GM21367 (cell line): ENCODE results near the gene HPGD.

Experiments
- ATAC-seq: cut with Tn5 transposase; IDR thresholded peaks from one replicate; pipeline ENCODE4 v1.9.1; 2021; ENCODE audit not compliant: unreplicated experiment

HPGD gene

DNA sequence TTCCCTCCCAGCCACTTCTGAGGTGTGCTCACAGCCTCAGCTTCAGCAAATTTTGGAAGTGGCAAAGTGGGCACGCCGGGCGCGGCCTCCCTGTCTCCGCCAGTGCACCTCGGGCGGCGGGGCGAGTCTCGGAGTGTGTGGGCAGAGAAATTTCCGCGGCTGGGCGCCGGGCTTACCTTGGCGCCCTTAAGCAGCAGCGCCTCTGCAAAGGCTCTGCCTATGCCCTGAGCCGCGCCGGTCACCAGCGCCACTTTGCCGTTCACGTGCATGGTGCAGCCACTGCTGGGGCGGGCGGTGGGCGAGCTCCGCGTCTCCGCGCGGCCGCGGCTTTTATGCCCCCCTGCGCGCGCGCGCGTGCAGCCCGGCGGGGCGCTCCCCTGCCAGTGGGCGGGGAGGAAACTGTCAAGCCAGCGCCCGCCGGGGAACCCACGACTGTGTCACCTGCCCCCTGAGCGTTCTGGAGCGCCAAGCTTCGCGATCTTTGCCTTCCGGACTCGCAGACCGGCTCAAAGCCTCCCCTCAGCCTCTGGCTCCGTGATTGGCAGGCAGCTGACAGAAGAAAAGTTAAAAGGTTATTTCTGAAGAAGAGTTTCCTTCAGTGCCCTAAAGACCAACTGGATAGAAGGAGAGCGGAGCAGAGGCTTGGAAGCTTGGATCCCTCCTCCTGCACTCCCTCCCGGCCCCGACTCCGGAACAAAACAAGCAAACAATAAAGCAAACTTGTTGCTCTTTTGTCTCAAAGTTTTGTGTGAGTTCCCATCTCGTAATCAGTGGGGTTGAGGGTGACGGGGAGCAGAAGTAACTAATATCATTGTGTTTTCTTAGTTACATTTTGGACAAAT lies at the start of gene HPGD:
HPGD (minus strand) TSS at position 306 of the 842 bp plus-strand sequence; CDS start at position 269, 37 bp downstream.
- ATAC-seq, result peak; percentile 79

DNA sequence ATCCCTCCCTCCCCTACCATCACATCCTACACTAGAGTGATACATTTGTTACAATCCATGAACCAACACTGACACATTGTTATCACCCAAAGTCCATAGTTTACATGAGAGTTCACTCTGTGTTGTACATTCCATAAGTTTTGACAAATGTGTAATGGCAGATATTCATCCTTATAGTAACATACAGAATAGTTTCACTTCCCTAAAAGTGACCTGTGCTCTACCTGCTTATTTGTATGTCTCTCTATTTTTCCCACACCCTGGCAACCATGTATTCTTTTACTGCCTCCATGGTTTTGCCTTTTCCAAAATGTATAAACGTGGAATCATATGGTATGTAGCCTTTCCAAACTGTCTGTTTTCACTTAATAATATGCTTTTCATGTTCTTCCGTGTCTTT lies 42.2 kb upstream of the HPGD start:
- no peak for ATAC-seq

DNA sequence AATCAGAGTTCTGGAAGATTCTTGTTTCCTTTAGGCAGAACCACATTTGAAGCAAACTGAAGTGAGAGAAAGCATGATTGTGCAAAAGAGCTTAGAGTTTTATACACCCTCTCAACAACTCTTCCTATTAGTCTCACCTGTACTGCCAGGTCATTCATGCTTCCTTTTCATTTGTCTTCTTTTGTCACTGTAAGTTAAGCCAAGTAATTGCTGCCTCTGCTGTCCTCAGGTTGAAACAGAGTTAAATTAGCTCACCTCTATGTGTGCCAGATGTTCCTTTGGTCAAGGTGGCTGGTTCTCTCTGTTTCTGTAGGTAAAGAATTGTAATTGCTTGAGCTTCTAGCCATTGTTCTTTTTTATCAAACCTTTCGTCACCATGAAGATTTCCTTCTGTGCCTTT lies 41.1 kb upstream of the HPGD start:
- ATAC-seq, result no peak

DNA sequence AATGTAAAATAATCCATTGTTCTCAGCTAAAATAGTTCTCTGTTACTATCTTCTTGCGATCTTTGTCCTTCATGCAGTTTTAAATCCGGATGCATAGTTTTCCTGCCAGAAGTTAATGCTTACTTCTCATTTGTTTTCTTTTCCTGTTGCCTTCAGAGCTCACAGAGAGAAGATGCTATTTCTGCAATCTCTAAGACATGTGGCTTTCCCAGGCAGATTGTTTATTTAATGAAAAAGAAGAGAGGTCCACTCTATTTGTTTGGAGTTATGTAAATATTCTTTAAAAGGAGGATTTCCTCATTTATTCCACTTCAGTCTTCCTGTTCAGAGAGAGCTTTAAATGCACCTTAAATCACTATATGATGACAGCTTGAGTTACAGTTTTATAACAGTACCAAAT lies 39.3 kb upstream of the HPGD start:
- ATAC-seq, result no peak

GRCh38 chr4:174559894-174560293 lies 37.6 kb upstream of the HPGD start:
- ATAC-seq, result no peak

GRCh38 chr4:174555789-174556630 lies 33.7 kb upstream of the HPGD start:
- no peak for ATAC-seq

DNA sequence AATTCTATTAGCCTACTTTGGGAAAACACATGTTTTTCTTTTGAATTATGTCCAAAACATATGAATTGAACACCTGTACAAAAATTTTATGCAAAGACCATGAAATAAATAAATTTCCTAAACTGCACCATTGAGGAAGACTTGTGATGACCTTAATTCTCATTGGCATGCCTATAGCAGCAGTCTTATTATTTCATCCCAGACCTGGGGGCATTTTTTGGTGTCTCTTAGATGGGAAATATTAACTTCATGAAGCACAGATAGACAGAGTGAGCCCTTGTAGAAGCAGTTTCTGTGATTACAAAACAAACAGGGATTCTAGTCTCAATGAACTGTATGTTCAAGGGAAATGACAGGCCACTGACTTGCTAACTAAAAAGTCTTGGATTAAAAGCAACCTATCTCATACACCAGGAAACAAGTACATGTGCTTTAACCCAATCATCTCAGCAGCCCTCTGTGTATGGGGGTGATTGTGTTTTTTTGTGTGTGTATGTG lies 32.0 kb upstream of the HPGD start:
- no peak for ATAC-seq

DNA sequence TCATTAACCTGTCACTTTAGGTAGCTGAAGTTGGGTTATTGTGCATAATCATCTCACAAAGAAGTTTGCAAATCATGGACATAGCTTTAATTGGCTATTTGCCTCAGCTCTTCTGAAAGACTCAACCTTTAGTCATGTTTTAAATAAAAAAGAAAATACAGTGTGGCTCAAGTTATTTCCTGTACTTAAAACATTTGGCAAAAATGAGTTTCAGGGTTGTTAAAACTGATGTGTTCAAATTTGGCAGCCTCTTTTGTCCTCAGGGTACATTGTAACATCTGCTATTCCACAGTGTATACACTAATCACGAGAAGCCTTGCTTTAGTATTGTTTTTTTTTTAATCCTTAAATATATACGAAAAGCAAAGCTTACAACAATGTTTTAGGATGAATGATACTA lies 31.5 kb upstream of the HPGD start:
- ATAC-seq, result no peak

DNA sequence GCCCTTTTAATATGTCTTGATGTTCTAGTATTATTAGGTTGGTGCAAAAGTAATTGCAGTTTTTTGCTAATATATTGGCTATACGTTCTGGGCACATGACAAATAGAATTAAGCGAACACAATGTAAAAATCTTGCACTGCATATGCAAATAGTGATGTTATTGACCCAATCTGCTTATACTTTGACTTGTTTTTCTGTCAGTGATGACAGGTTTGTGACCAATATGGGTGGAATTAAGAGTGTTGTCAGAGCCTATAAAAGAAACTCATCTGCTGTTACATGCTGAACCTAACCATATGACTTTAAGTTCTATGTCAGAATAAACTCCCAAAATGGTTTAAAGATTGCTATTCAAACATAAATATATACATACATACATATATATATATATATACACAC lies 30.7 kb upstream of the HPGD start:
- ATAC-seq, result no peak

DNA sequence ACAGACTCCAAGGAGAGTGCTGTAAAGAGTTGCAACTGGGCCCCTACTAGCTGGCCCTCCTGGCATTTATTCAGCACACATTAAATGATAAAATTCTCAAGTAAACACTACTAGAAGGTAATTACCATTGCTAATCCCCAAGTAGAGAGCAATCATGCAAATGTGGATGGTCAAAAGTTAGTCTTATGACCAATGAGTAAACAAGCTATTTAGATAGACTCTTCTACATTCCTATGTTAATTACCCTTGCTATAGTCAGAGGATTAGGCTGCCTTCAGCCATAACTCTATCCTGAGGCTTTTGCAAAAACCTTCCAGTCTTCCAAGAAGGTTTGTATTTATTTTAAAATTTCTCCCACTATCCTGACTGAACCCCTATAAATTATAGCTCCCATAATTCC lies 28.3 kb upstream of the HPGD start:
- ATAC-seq, result no peak

DNA sequence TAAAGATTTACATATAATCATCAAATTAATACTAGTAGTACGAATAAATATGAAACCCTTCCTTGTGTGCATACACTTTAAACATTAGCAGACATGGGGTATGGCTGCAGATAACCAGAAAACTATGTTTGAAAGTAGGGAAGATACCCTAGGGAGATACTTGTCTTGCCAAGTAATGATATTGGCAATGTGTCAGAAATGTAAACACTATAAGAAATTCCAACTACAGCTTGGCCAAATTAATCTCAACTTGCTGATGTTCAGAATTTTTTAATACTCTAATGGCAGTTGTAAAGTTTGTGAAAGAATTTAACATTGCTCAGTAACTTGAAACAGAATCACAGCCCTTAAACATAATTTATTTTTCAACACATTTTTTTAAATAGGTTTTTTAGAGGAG lies 27.4 kb upstream of the HPGD start:
- ATAC-seq, result no peak

- no peak for ATAC-seq
Measured at GRCh38 chr4:174545268-174545667, 23.0 kb upstream of the HPGD start.

- ATAC-seq, result no peak
Measured at GRCh38 chr4:174544496-174544895, 22.2 kb upstream of the HPGD start.

GRCh38 chr4:174540175-174540574 lies 17.9 kb upstream of the HPGD start:
- no peak for ATAC-seq

- no peak for ATAC-seq
Measured at GRCh38 chr4:174539571-174539970, 17.3 kb upstream of the HPGD start.

DNA sequence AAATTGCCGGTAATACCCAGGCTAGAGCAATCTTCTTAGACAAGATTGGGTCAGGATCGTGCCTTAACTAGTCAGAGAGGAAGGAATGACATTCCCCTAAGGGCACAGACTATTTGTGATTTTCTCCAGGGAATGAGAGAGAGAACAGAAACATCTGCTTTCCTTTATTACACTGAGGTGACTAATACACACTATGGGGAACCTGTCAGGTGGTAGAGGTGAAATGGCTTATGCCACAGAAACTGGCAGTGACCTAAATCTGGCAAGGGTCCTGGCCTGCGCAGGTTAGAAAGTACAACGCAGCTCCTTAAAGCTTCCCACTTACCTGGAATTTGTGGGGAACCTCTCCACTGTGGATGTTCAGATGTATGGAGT lies 16.6 kb upstream of the HPGD start:
- no peak for ATAC-seq

- peak; percentile 98 for ATAC-seq
Measured at GRCh38 chr4:174538123-174538875, 16.0 kb upstream of the HPGD start.

GRCh38 chr4:174537634-174538033 lies 15.3 kb upstream of the HPGD start:
- ATAC-seq, result peak; percentile 10

DNA sequence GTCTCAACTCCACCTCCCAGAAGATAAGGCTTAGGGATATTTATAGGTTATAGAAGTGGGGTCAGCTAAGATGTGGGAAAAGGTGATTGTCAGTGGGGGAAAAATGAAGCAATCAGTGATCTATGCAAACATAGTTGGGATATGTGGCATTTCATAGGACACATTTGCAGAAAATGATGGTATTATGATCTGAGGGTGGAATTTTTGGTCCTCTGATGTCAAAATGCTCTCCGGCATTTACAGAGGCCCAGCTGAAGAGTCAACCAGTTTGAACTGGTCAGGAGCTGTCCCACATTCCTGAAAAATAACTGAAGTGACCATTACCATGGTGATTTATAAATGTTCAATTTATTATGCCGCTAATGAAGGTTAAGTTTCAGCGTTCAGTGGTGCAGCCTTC lies 12.2 kb upstream of the HPGD start:
- no peak for ATAC-seq

- no peak for ATAC-seq
Measured at GRCh38 chr4:174532445-174532844, 10.2 kb upstream of the HPGD start.

GRCh38 chr4:174531486-174531885 lies 9.2 kb upstream of the HPGD start:
- ATAC-seq, result no peak
